HG03521 (cell line): ENCODE measurements around the gene CCT7.
A peak's percentile ranks its signal among the peaks of the same experiment; 100 is the strongest.

ENCODE experiments used
- ATAC-seq: cut with Tn5 transposase; IDR thresholded peaks from one replicate; pipeline ENCODE4 v1.9.1; 2021; ENCODE audit warnings: mild to moderate bottlenecking, moderate library complexity; ENCODE audit not compliant: unreplicated experiment

The CCT7 gene

GRCh38 chr2:73225513-73226360 is 8.4 kb upstream of the CCT7 start:
- no peak for ATAC-seq

GRCh38 chr2:73227086-73227485 is 7.0 kb upstream of the CCT7 start:
- ATAC-seq, result no peak

- ATAC-seq, result no peak
Observed at GRCh38 chr2:73228631-73229030, 5.5 kb upstream of the CCT7 start.

GRCh38 chr2:73232403-73233153 is 1.5 kb upstream of the CCT7 start:
- peak; percentile 6 for ATAC-seq

GRCh38 chr2:73233154-73233931 is 765 bp upstream of the CCT7 start, which contains the start of gene PRADC1:
Gene PRADC1, minus strand, starts transcription at chr2:73233239. Its CDS starts 79 bp downstream, at chr2:73233160.
- peak; percentile 89 for ATAC-seq

- ATAC-seq, result no peak
Observed at GRCh38 chr2:73235315-73236028, 1.4 kb downstream of the CCT7 start.

- ATAC-seq, result no peak
Observed at GRCh38 chr2:73237168-73237567, 3.1 kb downstream of the CCT7 start.

GRCh38 chr2:73238149-73238548 is 4.0 kb downstream of the CCT7 start:
- ATAC-seq, result no peak

GRCh38 chr2:73238976-73239375 is 4.9 kb downstream of the CCT7 start:
- ATAC-seq, result no peak

GRCh38 chr2:73239776-73240175 is 5.7 kb downstream of the CCT7 start:
- ATAC-seq, result no peak

GRCh38 chr2:73243884-73244570 is 9.9 kb downstream of the CCT7 start:
- ATAC-seq, result no peak

- ATAC-seq, result no peak
Observed at GRCh38 chr2:73244580-73244979, 10.5 kb downstream of the CCT7 start.

- ATAC-seq, result no peak
Observed at GRCh38 chr2:73246850-73247249, 12.7 kb downstream of the CCT7 start.

- no peak for ATAC-seq
Observed at GRCh38 chr2:73249636-73250035, 15.5 kb downstream of the CCT7 start.

- ATAC-seq, result no peak
Observed at GRCh38 chr2:73250872-73251846, 17.1 kb downstream of the CCT7 start.

GRCh38 chr2:73252238-73253027 is 18.3 kb downstream of the CCT7 start:
- ATAC-seq, result no peak

GRCh38 chr2:73253400-73253799 is 19.3 kb downstream of the CCT7 start:
- ATAC-seq, result no peak

- no peak for ATAC-seq
Observed at GRCh38 chr2:73253901-73254300, 19.8 kb downstream of the CCT7 start.
